Spleen (tissue), 11 donors: ENCODE measurements around the gene NPB. TPM values are rescaled to one million over a fixed set of nuclear protein-coding genes. Genes with fewer than 3 reads are reported as not detected.

Experiments
- DNase-seq: peaks from one replicate; pipeline ENCODE4 v3.0.0-alpha.2; 2020
- H3K27ac ChIP-seq, 8 donors: fragments of 200-600 bp; sonication (generic) in 7 of 8; 1 replicate in 4 of 8; 2 replicates in 4 of 8; pipeline versions ENCODE4 v1.5.0 to v1.8.0; 2016 to 2021; ENCODE audit warnings: inconsistent platforms in 4 of 8, mild to moderate bottlenecking in 4 of 8, moderate library complexity in 1 of 8
- H3K27me3 ChIP-seq, 7 donors: fragments of 200-600 bp; sonication (generic) in 6 of 7; replicated peaks in 1 of 7; 1 replicate in 4 of 7; 2 replicates in 3 of 7; pipeline versions ENCODE4 v1.5.0 to v1.8.0; 2016 to 2021; ENCODE audit warnings: inconsistent platforms in 3 of 7, mild to moderate bottlenecking in 1 of 7
- H3K36me3 ChIP-seq, 6 donors: fragments of 200-600 bp; sonication (generic) in 5 of 6; 1 replicate in 4 of 6; 2 replicates in 2 of 6; pipeline versions ENCODE4 v1.5.0 to v1.8.0; 2016 to 2021; ENCODE audit warnings: inconsistent platforms in 2 of 6
- H3K4me1 ChIP-seq, 6 donors: fragments of 200-600 bp; sonication (generic) in 5 of 6; 1 replicate in 3 of 6; 2 replicates in 3 of 6; pipeline versions ENCODE4 v1.5.0 to v1.8.0; 2016 to 2021; ENCODE audit warnings: inconsistent platforms in 3 of 6
- H3K4me3 ChIP-seq, 8 donors: fragments of 200-600 bp; sonication (generic) in 7 of 8; 1 replicate in 4 of 8; 2 replicates in 4 of 8; pipeline versions ENCODE4 v1.5.0 to v1.8.0; 2016 to 2021; ENCODE audit warnings: inconsistent platforms in 4 of 8, mild to moderate bottlenecking in 4 of 8, moderate library complexity in 2 of 8
- H3K9me3 ChIP-seq, 8 donors: fragments of 200-600 bp; sonication (generic) in 7 of 8; 1 replicate in 4 of 8; 2 replicates in 4 of 8; pipeline versions ENCODE4 v1.5.0 to v1.8.0; 2016 to 2021; ENCODE audit warnings: inconsistent platforms in 4 of 8
- POLR2A ChIP-seq, 3 donors: fragments of 450-650 bp; IDR thresholded peaks; one replicate each; pipeline ENCODE4 v1.5.1; 2017; ENCODE audit warnings: antibody characterized with exemption in 3 of 3, mild to moderate bottlenecking in 1 of 3
- POLR2AphosphoS5 ChIP-seq, 3 donors: sonication (generic); formaldehyde crosslinking; IDR thresholded peaks; one replicate each; pipeline ENCODE4 v1.5.1; 2017; ENCODE audit warnings: antibody characterized with exemption in 3 of 3
- WGBS, 5 donors: extraction: QIAGEN DNeasy Blood & Tissue Kit in 3 of 5; methylation state at CpG; one replicate each; pipeline versions ENCODE4 v1.1.5 to v1.1.7; 2013 to 2018; 5-methylcytosine and 5-hydroxymethylcytosine counted together
- intact Hi-C: fragments of 100-400 bp; cut with DNase I; formaldehyde crosslinking; loops from one replicate; pipeline ENCODE4 v1.15.0; 2023; ENCODE audit warnings: low total_unique reads
- polyA plus RNA-seq, 3 donors: library from polyadenylated mRNA; stranded (reverse); fragments of 200-250 nt; gene quantifications; one replicate each; pipeline ENCODE4 v1.2.1, GENCODE V29; 2013
- total RNA-seq, 7 donors: library from RNA; depleted of rRNA in 3 of 7; stranded (reverse); fragments of >200 nt in 3 of 7; fragmentation: NEBNext Ultra II Directional in 4 of 7; extraction: Animal tissue kit (Norgen Biotek cat#: 25700) in 4 of 7; gene quantifications; one replicate each; pipeline versions ENCODE4 v1.1.0 to v1.2.1, GENCODE V29; 2016 to 2021
- TF ChIP-seq, protein P1 (sequence below), 11 experiments: fragments of 200-600 bp in 7 of 11; fragments of 450-650 bp in 4 of 11; sonication (generic) in 4 of 11; IDR thresholded peaks in 8 of 11; conservative IDR thresholded peaks in 3 of 11; 1 replicate in 7 of 11; 2 replicates in 4 of 11; pipeline versions ENCODE4 v1.4.0 to v1.8.0; 2016 to 2021; ENCODE audit warnings: antibody characterized with exemption in 11 of 11, inconsistent platforms in 4 of 11, mild to moderate bottlenecking in 1 of 11
- donor health status: healthy with polysubstance abuse.
- donor health status: DM: no; HTN: no; CAD: no; lungs with moderate emphysema.
- donor health status: DM: no; HTN: no; CAD: no.
- donor health status: Bipolar disorder and iron deficiency.
- donor health status: healthy.
- donor health status: DM: no; HTN: no; CAD: no.
- donor health status: DM: yes; HTN: yes; CAD: no.

NPB gene
- total and polyA plus RNA-seq, 10 donors: 0.23 to 4.8 (median 1.5) TPM; not detected in 1

DNA sequence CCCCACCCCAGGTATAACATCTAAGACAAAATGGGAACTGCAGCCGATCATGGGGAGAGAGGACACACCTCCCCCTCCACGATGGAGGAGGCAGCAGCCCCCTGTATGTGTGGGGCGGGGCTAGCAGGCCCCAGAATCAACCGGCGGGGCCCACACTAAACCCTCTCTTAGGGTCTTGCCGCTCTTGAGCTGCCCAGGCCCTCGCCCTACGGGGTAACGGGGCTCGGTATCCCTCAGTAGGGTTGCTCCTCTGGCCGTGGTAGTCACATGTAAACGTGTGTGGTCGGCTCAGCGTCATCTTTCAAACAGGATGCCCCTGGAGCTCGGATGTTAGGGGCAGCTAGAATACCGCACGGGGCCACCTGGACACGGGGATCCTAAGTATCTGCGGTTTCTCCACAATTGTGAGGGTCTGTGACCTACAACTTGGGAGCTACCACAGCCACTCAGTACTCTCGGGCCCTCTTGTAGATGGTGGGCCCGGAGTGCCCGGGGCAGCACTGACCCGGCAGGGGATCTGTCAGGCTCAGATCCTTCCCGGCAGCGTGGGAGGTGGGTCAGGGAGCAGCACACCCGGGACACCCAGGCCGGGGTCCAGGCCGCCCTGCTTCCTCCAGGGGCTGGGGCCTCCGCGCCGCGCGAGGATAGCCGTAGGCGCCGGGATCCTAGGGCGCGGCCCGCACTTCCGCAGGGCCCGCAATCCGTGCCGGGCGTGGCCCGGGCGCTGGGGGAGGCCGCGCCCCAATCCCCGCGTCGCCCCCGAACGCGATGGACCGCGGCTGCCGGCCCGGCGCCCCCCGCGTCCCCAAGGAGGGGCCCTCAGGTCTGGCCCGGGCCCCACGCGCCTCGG lies 31.7 kb upstream of the NPB start:
- TF ChIP-seq POLR2A (IDR thresholded peaks at IDR 0.05): no peak
- TF ChIP-seq POLR2AphosphoS5 (IDR thresholded peaks at IDR 0.05): peak; percentile 58 to 75 (median 70)
- H3K27me3 ChIP-seq: no peaks in the 10 kb centered on the region
- peak overlapping the region; percentile 75 to 99 (median 86) for H3K4me3 ChIP-seq
- H3K36me3 ChIP-seq: peaks cover 0 to 47% (median 24%) of the 10 kb centered on the region in 6 donors
- H3K4me1 ChIP-seq: peaks cover 34 to 77% (median 69%) of the 10 kb centered on the region in 6 donors
- WGBS, 5 donors: 1 to 3% (median 2%) methylated on average over 27 to 65 of the region's 65 CpGs
- peak; percentile 91 for DNase-seq
- intact Hi-C loops: no loop called here
- no peaks in the 10 kb centered on the region for H3K9me3 ChIP-seq
- H3K27ac ChIP-seq: peak overlapping the region; percentile 96 to 100 (median 98)

DNA sequence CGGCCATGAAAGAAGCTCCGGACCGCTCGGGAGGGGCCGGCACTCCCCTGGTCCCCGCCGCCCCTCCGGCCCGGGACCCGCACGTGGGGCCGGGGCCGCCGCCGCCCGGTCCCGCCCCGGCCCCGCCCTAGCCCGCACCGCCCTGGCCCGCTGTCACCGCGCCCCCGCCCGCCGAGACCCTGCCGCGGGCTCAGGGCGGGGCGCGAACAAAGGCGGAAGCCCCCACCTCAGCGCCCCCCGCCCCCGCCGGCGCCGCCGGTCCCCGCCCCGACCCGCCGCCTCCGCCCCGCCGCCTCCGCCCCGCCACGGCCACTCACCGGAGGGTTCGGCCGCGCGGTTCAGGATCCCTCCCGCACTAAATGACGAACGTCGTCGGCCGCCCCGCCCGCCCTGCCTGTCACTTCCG lies 31.1 kb upstream of the NPB start, which contains the start of gene ARHGDIA:
Gene ARHGDIA, minus strand, starts transcription at position 357 of the 406 bp plus-strand sequence. CDS start 1,407 bp downstream, outside the sequence.
- Histone ChIP-seq H3K4me1 (peaks cover 34 to 71% (median 64%) of the 10 kb centered on the region in 6 donors), H3K36me3 (peaks cover 0 to 41% (median 24%) of the 10 kb centered on the region in 6 donors), H3K27ac (peak within 1 kb of the TSS; percentile 96 to 100 (median 98)), H3K4me3 (peak within 1 kb of the TSS; percentile 77 to 99 (median 88)), H3K9me3 (no peaks in the 10 kb centered on the region), H3K27me3 (no peaks in the 10 kb centered on the region)
- WGBS, 5 donors: 0 to 1% (median 0%) methylated on average over 7 to 64 of the region's 64 CpGs
- TF ChIP-seq, protein P1, sequence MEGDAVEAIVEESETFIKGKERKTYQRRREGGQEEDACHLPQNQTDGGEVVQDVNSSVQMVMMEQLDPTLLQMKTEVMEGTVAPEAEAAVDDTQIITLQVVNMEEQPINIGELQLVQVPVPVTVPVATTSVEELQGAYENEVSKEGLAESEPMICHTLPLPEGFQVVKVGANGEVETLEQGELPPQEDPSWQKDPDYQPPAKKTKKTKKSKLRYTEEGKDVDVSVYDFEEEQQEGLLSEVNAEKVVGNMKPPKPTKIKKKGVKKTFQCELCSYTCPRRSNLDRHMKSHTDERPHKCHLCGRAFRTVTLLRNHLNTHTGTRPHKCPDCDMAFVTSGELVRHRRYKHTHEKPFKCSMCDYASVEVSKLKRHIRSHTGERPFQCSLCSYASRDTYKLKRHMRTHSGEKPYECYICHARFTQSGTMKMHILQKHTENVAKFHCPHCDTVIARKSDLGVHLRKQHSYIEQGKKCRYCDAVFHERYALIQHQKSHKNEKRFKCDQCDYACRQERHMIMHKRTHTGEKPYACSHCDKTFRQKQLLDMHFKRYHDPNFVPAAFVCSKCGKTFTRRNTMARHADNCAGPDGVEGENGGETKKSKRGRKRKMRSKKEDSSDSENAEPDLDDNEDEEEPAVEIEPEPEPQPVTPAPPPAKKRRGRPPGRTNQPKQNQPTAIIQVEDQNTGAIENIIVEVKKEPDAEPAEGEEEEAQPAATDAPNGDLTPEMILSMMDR (IDR thresholded peaks at IDR 0.05 in 8 of 11, conservative IDR thresholded peaks at IDR 0.05 in 3 of 11): no peak
- TF ChIP-seq POLR2AphosphoS5 (IDR thresholded peaks at IDR 0.05) (peak in 1 of 3 donors; percentile 99), POLR2A (IDR thresholded peaks at IDR 0.05) (no peak)
- intact Hi-C loops: no loop called here
- DNase-seq: no peak

DNA sequence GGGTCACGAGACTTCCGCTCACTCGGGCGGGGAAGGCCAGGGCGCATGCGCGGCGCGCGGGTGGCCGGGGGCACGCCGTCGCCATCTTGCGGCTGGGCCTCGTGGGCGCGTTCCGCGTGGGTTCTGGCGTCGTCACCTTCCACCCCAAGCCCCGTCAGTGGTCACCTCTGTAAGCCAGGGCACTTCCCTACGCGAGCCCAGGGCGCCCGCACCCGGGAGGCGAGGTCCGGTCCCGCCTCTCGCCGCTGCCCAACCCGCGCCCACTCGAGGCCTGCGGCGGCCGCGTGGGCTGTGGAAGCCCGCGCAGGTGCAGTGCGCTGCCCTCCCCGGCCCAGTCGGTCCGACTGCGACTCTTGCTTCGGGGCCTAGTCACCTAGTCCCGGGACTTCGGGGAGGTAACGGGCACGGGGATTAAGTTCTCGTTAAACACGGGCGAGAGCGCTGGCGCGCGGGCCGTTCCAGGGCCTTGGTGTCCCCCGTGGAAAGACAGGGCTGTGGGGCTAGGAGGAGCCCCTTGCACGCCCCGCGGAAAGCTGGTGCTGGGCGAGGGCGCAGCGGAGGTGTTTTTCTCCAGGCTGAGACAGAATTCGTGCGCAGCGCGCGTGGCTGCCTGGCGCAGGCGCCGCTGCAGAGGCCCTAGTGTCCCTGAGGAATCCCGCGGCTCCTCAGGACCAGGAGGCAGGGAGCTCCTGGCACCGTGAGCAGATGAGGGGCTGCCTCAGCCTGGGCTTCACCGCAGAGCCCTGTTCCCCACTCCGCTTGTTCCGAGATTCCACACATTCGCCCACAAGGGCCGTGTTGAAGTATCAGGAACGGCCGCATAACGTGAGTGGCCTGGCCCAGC lies 30.4 kb upstream of the NPB start:
- H3K27ac ChIP-seq: peak overlapping the region; percentile 96 to 100 (median 98)
- peak overlapping the region; percentile 77 to 99 (median 88) for H3K4me3 ChIP-seq
- H3K27me3 ChIP-seq: no peaks in the 10 kb centered on the region
- WGBS, 5 donors: 0 to 1% (median 0%) methylated on average over 23 to 86 of the region's 86 CpGs
- no peaks in the 10 kb centered on the region for H3K9me3 ChIP-seq
- TF ChIP-seq POLR2A (IDR thresholded peaks at IDR 0.05) (peak; percentile 44 to 92 (median 86)), POLR2AphosphoS5 (IDR thresholded peaks at IDR 0.05) (peak in 2 of 3 donors; percentile 99 to 100)
- TF ChIP-seq, protein P1 (IDR thresholded peaks at IDR 0.05 in 8 of 11, conservative IDR thresholded peaks at IDR 0.05 in 3 of 11): peak in 7 of 11 experiments; percentile 19 to 49 (median 45)
- intact Hi-C loops: no loop called here
- peaks cover 32 to 64% (median 58%) of the 10 kb centered on the region in 6 donors for H3K4me1 ChIP-seq
- DNase-seq: peak; percentile 97
- peaks cover 0 to 36% (median 24%) of the 10 kb centered on the region in 6 donors for H3K36me3 ChIP-seq

DNA sequence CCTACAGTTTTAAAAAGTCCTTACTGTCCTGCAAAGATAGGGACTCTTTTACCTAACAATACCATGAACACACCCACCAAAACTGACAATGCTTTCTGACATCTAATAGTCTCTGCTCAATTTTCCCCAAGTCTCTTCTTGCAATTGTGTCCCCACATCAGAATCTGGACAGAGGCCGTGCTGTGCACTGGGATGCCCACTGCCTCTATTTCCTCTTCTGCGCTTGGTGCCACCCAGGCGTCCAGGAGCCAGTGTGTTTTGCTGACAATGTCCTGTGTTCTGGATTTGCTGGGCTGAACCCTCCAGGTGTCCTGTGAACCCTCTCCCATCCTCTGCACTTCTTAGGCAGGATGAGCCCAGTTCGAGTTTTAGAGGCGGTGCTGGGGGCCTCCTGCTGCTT lies 24.5 kb upstream of the NPB start:
- Histone ChIP-seq H3K27me3 (no peaks in the 10 kb centered on the region), H3K27ac (no peak overlapping the region), H3K9me3 (no peaks in the 10 kb centered on the region), H3K36me3 (peaks cover 0 to 50% (median 10%) of the 10 kb centered on the region in 6 donors), H3K4me1 (peaks cover 0 to 14% (median 8%) of the 10 kb centered on the region in 6 donors), H3K4me3 (no peak overlapping the region)
- TF ChIP-seq, protein P1 (IDR thresholded peaks at IDR 0.05 in 8 of 11, conservative IDR thresholded peaks at IDR 0.05 in 3 of 11): no peak
- TF ChIP-seq POLR2AphosphoS5 (IDR thresholded peaks at IDR 0.05) (no peak), POLR2A (IDR thresholded peaks at IDR 0.05) (no peak)
- 92 to 99% (median 95%) methylated on average over 5 of the region's 5 CpGs for WGBS, 5 donors
- intact Hi-C loops: no loop called here
- no peak for DNase-seq
